Ishikawa (cell line): ENCODE results near the gene APBA1.

ENCODE experiments used
- CEBPB ChIP-seq: IDR thresholded peaks from 2 replicates; pipeline ENCODE4 v1.6.1; 2012
- FOXM1 ChIP-seq: IDR thresholded peaks from 2 replicates; pipeline ENCODE4 v1.6.1; 2012; ENCODE audit warnings: low read depth, borderline replicate concordance
- NFIC ChIP-seq: IDR thresholded peaks from 2 replicates; pipeline ENCODE4 v1.6.1; 2012
- RAD21 ChIP-seq: IDR thresholded peaks from 2 replicates; pipeline ENCODE4 v1.6.1; 2012; ENCODE audit warnings: low read depth
- TAF1 ChIP-seq: IDR thresholded peaks from 2 replicates; pipeline ENCODE4 v1.6.1; 2012; ENCODE audit warnings: low read depth, mild to moderate bottlenecking
- TEAD4 ChIP-seq: IDR thresholded peaks from 2 replicates; pipeline ENCODE4 v1.6.1; 2012
- YY1 ChIP-seq: IDR thresholded peaks from 2 replicates; pipeline ENCODE4 v1.6.1; 2012; ENCODE audit warnings: low read depth
- TF ChIP-seq, protein P1 (sequence below): IDR thresholded peaks from 2 replicates; pipeline ENCODE4 v1.6.1; 2012

DNA sequence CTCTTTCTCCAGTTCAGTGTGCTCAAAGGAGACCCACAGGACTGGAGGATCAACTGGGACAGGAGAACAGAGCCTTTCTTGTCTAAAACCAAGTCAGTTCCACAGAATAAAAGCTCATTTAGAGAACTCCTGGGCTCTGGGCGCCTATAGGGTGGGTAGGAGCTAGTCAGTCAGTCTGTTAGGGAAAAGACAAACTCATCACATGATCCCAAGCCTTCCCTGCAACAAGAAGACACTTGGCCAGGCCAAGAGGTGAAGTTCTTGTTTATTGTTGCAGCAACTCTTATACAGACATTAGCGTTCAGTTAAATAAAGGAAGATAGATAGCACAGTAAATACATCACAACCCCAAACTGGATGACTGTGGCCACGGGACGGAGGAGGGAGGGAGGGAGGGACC lies 244.9 kb downstream of the APBA1 start:
- TF ChIP-seq, protein P1, sequence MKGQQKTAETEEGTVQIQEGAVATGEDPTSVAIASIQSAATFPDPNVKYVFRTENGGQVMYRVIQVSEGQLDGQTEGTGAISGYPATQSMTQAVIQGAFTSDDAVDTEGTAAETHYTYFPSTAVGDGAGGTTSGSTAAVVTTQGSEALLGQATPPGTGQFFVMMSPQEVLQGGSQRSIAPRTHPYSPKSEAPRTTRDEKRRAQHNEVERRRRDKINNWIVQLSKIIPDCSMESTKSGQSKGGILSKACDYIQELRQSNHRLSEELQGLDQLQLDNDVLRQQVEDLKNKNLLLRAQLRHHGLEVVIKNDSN = no peak
- TF ChIP-seq RAD21 (no peak), YY1 (no peak), NFIC (no peak), FOXM1 (no peak), TAF1 (no peak), TEAD4 (no peak), CEBPB (no peak)
